B cell (primary cell): ENCODE results near the gene KIF13A. TPM values are rescaled to one million over a fixed set of nuclear protein-coding genes. Genes with fewer than 3 reads are reported as not detected.

Experiments
- ATAC-seq: fragments of 200-7000 bp; cut with Tn5 transposase; one replicate; pipeline ENCODE4 v1.10.0; 2021; ENCODE audit warnings: low read depth, mild to moderate bottlenecking, moderate number of reproducible peaks, moderate library complexity
- CTCF ChIA-PET: fragments of 350-600 bp; sonication (Branson Sonifier 250); formaldehyde crosslinking; loops from one replicate; lab custom pipeline; 2021; ENCODE audit warnings: antibody characterized with exemption, inconsistent platforms; lab: Charles Lee
- POLR2A ChIA-PET: fragments of 350-600 bp; sonication (Branson Sonifier 250); formaldehyde crosslinking; loops from one replicate; lab custom pipeline; 2021; ENCODE audit warnings: antibody characterized with exemption; lab: Charles Lee
- DNase-seq: peaks from one replicate; pipeline ENCODE4 v3.0.0; 2013
- H2AFZ ChIP-seq: 2 replicates; pipeline ENCODE4 v1.6.1; 2012; ENCODE audit warnings: mild to moderate bottlenecking, low read depth, low read length; ENCODE audit not compliant: insufficient read depth, poor library complexity, severe bottlenecking
- H3K27ac ChIP-seq, 2 donors: 1 replicate in 1 of 2; 2 replicates in 1 of 2; pipeline ENCODE4 v1.5.1; 2012 to 2013; ENCODE audit warnings: low read length in 2 of 2, mild to moderate bottlenecking in 2 of 2, moderate library complexity in 1 of 2
- H3K27me3 ChIP-seq, 4 experiments: fragments of 200-600 bp in 1 of 4; sonication (generic) in 1 of 4; replicated peaks in 1 of 4; 1 replicate in 2 of 4; 2 replicates in 2 of 4; pipeline versions ENCODE4 v1.6.1 to v1.7.0; 2013 to 2016; ENCODE audit warnings: low read length in 3 of 4, mild to moderate bottlenecking in 2 of 4, mixed read lengths in 1 of 4, moderate library complexity in 1 of 4; ENCODE audit not compliant: insufficient read depth in 4 of 4, control insufficient read depth in 3 of 4; ENCODE audit errors: control extremely low read depth in 1 of 4
- H3K36me3 ChIP-seq, 2 experiments: replicated peaks in 1 of 2; 1 replicate in 1 of 2; 2 replicates in 1 of 2; pipeline versions ENCODE4 v1.6.1 to v1.7.1; 2013; ENCODE audit warnings: low read length in 1 of 2; ENCODE audit not compliant: insufficient read depth in 2 of 2, control insufficient read depth in 1 of 2; ENCODE audit errors: control extremely low read depth in 1 of 2, extremely low read depth in 1 of 2
- H3K4me1 ChIP-seq, 2 donors: fragments of 200-600 bp in 1 of 2; sonication (generic) in 1 of 2; 1 replicate in 1 of 2; 2 replicates in 1 of 2; pipeline versions ENCODE4 v1.5.1 to v1.6.1; 2013 to 2017; ENCODE audit warnings: low read length in 2 of 2; ENCODE audit not compliant: control insufficient read depth in 2 of 2, insufficient read depth in 2 of 2
- H3K4me2 ChIP-seq: replicated peaks from 2 replicates; pipeline ENCODE3; 2012; ENCODE audit warnings: mild to moderate bottlenecking, low read depth, low read length; ENCODE audit not compliant: poor library complexity, severe bottlenecking
- H3K4me3 ChIP-seq, 5 experiments: fragments of 200-600 bp in 1 of 5; sonication (generic) in 1 of 5; 1 replicate in 3 of 5; 2 replicates in 2 of 5; pipeline versions ENCODE4 v1.5.1 to v1.7.0; 2011 to 2016; ENCODE audit warnings: low read length in 4 of 5, mild to moderate bottlenecking in 4 of 5, low read depth in 2 of 5, control low read depth in 1 of 5, moderate library complexity in 1 of 5; ENCODE audit not compliant: insufficient read depth in 1 of 5; ENCODE audit errors: control extremely low read depth in 1 of 5, extremely low read depth in 1 of 5
- H3K79me2 ChIP-seq: fragments of 200-600 bp; sonication (generic); one replicate; pipeline ENCODE4 v1.6.0; 2016; ENCODE audit warnings: low read length; ENCODE audit not compliant: control insufficient read depth, insufficient read depth
- H3K9ac ChIP-seq: fragments of 200-600 bp; sonication (generic); 2 replicates; pipeline ENCODE4 v1.6.1; 2017; ENCODE audit warnings: mild to moderate bottlenecking, low read length, moderate library complexity
- H3K9me3 ChIP-seq, 3 donors: one replicate each; pipeline versions ENCODE4 v1.6.1 to v1.7.1; 2013; ENCODE audit warnings: low read length in 2 of 3; ENCODE audit not compliant: control insufficient read depth in 2 of 3, insufficient read depth in 1 of 3; ENCODE audit errors: control extremely low read depth in 1 of 3
- H4K20me1 ChIP-seq: 2 replicates; pipeline ENCODE4 v1.6.0; 2012; ENCODE audit warnings: mild to moderate bottlenecking, low read length; ENCODE audit not compliant: insufficient read depth, control insufficient read depth, poor library complexity, severe bottlenecking
- H3K27ac Mint-ChIP-seq: one replicate; pipeline ENCODE4 v1.8.0; 2021; ENCODE audit warnings: mixed read lengths
- H3K27me3 Mint-ChIP-seq: one replicate; pipeline ENCODE4 v1.8.0; 2021; ENCODE audit warnings: mixed read lengths
- H3K4me1 Mint-ChIP-seq: one replicate; pipeline ENCODE4 v1.8.0; 2021; ENCODE audit warnings: mixed read lengths
- H3K4me3 Mint-ChIP-seq: one replicate; pipeline ENCODE4 v1.8.0; 2021; ENCODE audit warnings: mixed read lengths
- H3K9me3 Mint-ChIP-seq: one replicate; pipeline ENCODE4 v1.8.0; 2022; ENCODE audit warnings: mixed read lengths; ENCODE audit not compliant: insufficient read depth
- EZH2 ChIP-seq: IDR thresholded peaks from 2 replicates; pipeline ENCODE4 v1.6.1; 2012; ENCODE audit warnings: borderline replicate concordance, low read depth, mild to moderate bottlenecking, moderate library complexity, low read length; ENCODE audit not compliant: insufficient read depth, poor library complexity, severe bottlenecking
- WGBS: methylation state at CpG from one replicate; pipeline ENCODE4 v1.1.5; 2013; ENCODE audit warnings: missing lambda C conversion rate; ENCODE audit not compliant: insufficient coverage; 5-methylcytosine and 5-hydroxymethylcytosine counted together
- intact Hi-C: fragments of 100-400 bp; cut with micrococcal nuclease; formaldehyde crosslinking; loops from one replicate; pipeline ENCODE4 v1.10.0; 2022
- polyA plus RNA-seq: library from polyadenylated mRNA; depleted of rRNA; stranded (reverse); fragments of >200 nt; gene quantifications from 2 replicates; pipeline ENCODE4 v1.2.3, GENCODE V29; 2012
- total RNA-seq, 2 donors: library from RNA; stranded (reverse); fragments of 120-200 nt in 1 of 2; gene quantifications; 1 replicate in 1 of 2; 2 replicates in 1 of 2; pipeline versions ENCODE4 v1.2.3 to v1.2.4, GENCODE V29; 2013 to 2022
- TF ChIP-seq, protein P1 (sequence below): fragments of 200-600 bp; IDR thresholded peaks from one replicate; pipeline ENCODE4 v1.8.0; 2022; ENCODE audit warnings: antibody characterized with exemption, mild to moderate bottlenecking

Gene KIF13A
- total and polyA plus RNA-seq, 2 donors (not counting 1 experiment from before 2014, with no cell fraction given), result 2.1 to 23.4 TPM

DNA sequence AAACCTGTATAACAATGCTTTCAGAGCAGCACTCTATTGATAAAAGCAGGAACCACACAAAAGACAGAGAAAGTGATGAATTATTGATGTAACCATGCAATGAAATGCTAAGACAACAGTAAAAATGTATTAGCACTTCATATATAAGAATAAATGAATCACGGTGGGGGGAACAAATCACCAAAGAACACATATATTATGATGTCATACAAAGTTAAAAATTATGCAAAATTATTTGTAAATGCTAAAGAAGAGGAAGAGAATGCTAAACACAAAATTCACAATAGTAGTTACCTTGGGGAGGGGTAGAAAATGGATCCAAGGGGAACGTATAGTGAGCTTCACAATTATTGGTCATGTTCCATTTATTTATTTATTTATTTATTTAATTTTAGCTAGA lies 133.9 kb downstream of the KIF13A start:
- Histone ChIP-seq H4K20me1 (no peaks in the 10 kb centered on the region), H3K4me2 (no peak overlapping the region), H3K27me3 (no peaks in the 10 kb centered on the region), H3K9ac (no peak overlapping the region), H3K36me3 (no peaks in the 10 kb centered on the region), H3K79me2 (no peaks in the 10 kb centered on the region), H2AFZ (no peak overlapping the region), H3K9me3 (no peaks in the 10 kb centered on the region), H3K4me3 (no peak overlapping the region), H3K27ac (no peak overlapping the region), H3K4me1 (no peaks in the 10 kb centered on the region)
- Mint-ChIP-seq H3K4me3 (no peak overlapping the region), H3K4me1 (no peaks in the 10 kb centered on the region), H3K27me3 (no peaks in the 10 kb centered on the region), H3K27ac (no peak overlapping the region), H3K9me3 (no peaks in the 10 kb centered on the region)
- WGBS, result no CpG with 5 or more reads among the region's 2 CpGs
- no peak for DNase-seq
- ChIA-PET POLR2A (no interaction called here), CTCF (no interaction called here)
- TF ChIP-seq EZH2, result no peak
- TF ChIP-seq, protein P1, sequence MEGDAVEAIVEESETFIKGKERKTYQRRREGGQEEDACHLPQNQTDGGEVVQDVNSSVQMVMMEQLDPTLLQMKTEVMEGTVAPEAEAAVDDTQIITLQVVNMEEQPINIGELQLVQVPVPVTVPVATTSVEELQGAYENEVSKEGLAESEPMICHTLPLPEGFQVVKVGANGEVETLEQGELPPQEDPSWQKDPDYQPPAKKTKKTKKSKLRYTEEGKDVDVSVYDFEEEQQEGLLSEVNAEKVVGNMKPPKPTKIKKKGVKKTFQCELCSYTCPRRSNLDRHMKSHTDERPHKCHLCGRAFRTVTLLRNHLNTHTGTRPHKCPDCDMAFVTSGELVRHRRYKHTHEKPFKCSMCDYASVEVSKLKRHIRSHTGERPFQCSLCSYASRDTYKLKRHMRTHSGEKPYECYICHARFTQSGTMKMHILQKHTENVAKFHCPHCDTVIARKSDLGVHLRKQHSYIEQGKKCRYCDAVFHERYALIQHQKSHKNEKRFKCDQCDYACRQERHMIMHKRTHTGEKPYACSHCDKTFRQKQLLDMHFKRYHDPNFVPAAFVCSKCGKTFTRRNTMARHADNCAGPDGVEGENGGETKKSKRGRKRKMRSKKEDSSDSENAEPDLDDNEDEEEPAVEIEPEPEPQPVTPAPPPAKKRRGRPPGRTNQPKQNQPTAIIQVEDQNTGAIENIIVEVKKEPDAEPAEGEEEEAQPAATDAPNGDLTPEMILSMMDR, result no peak
- intact Hi-C loops, result no loop called here
- no peak for ATAC-seq

DNA sequence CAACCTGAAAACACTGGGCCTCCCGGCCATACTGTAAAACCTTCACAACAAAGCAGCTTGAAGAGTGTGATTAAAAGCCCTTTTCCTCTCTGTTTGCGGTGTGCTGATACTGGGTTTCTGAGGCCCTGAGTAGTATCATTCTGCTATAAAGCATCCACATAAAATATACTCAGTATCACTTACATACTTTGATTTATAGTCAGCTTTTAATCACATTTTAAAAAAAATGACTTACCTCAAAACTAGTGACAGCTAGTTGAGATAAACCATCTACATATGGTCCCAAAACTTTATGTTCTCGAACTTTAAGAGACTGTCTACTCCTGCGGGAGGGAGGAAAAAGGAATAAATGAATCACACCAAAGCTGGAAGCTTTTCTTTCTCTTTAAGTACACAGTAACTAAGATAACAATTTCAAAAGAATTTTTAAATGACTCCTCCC lies 135.7 kb downstream of the KIF13A start:
- Histone ChIP-seq H3K36me3 (peaks cover 0 to 1% of the 10 kb centered on the region in 2 experiments), H3K9me3 (no peaks in the 10 kb centered on the region), H3K4me3 (no peak overlapping the region), H3K27ac (no peak overlapping the region), H3K79me2 (no peaks in the 10 kb centered on the region), H4K20me1 (no peaks in the 10 kb centered on the region), H3K4me2 (no peak overlapping the region), H3K27me3 (no peaks in the 10 kb centered on the region), H2AFZ (no peak overlapping the region), H3K4me1 (no peaks in the 10 kb centered on the region), H3K9ac (no peak overlapping the region)
- intact Hi-C loops, result no loop called here
- Mint-ChIP-seq H3K4me3 (no peak overlapping the region), H3K9me3 (no peaks in the 10 kb centered on the region), H3K27me3 (no peaks in the 10 kb centered on the region), H3K4me1 (no peaks in the 10 kb centered on the region), H3K27ac (no peak overlapping the region)
- ATAC-seq (no peak), DNase-seq (no peak)
- WGBS, result no CpG with 5 or more reads among the region's 4 CpGs
- POLR2A ChIA-PET, result no interaction called here
- CTCF ChIA-PET, result no interaction called here
- TF ChIP-seq, protein P1, result no peak
- no peak for TF ChIP-seq EZH2
